OCI-LY3 (cell line): Measurements from ENCODE around the gene IFNL1.
"Not testable (repeated sequence)": the region's sequence is repeated elsewhere in the genome, so short reads cannot be mapped to it uniquely, and the experiment has no call there.

Source experiments
- H2AFZ ChIP-seq: fragments of 200-600, 300-600 bp; shearing (Covaris generic); 2 replicates; pipeline ENCODE4 v1.6.0; 2014; ENCODE audit warnings: antibody characterized with exemption, low read depth, low read length
- H3K27ac ChIP-seq: fragments of 200-600, 300-600 bp; sonication (generic); 2 replicates; pipeline ENCODE4 v1.5.1; 2014; ENCODE audit warnings: mild to moderate bottlenecking, low read length, moderate library complexity, mixed read lengths
- H3K27me3 ChIP-seq: fragments of 200-600, 300-600 bp; sonication (generic); 2 replicates; pipeline ENCODE4 v1.6.1; 2014; ENCODE audit warnings: low read depth, low read length, mixed read lengths
- H3K36me3 ChIP-seq: fragments of 200-600, 300-600 bp; sonication (generic); replicated peaks from 2 replicates; pipeline ENCODE3; 2014; ENCODE audit warnings: low read depth, low read length, mixed read lengths
- H3K4me1 ChIP-seq: fragments of 300-600, 200-600 bp; sonication (generic); 2 replicates; pipeline ENCODE4 v1.6.1; 2014; ENCODE audit warnings: low read length, mixed read lengths
- H3K4me2 ChIP-seq: fragments of 200-600, 300-600 bp; sonication (generic); 2 replicates; pipeline ENCODE4 v1.6.1; 2014; ENCODE audit warnings: low read length, mixed read lengths
- H3K4me3 ChIP-seq: fragments of 300-600, 200-600 bp; sonication (generic); 2 replicates; pipeline ENCODE4 v1.5.1; 2014; ENCODE audit warnings: antibody characterized with exemption, mild to moderate bottlenecking, low read length, moderate library complexity
- H3K79me2 ChIP-seq: fragments of 300-600, 200-600 bp; shearing (Covaris generic); 2 replicates; pipeline ENCODE4 v1.6.1; 2014; ENCODE audit warnings: mild to moderate bottlenecking, low read length, mixed read lengths
- H3K9ac ChIP-seq: fragments of 300-600, 200-600 bp; shearing (Covaris generic); 2 replicates; pipeline ENCODE4 v1.6.0; 2014; ENCODE audit warnings: mild to moderate bottlenecking, low read length, moderate library complexity
- H3K9me3 ChIP-seq: fragments of 200-600, 300-600 bp; shearing (Covaris generic); 2 replicates; pipeline ENCODE4 v1.6.1; 2014; ENCODE audit warnings: low read length, mixed read lengths; ENCODE audit not compliant: insufficient read depth
- H4K20me1 ChIP-seq: fragments of 200-600, 300-600 bp; sonication (generic); 2 replicates; pipeline ENCODE4 v1.6.1; 2016; ENCODE audit warnings: low read length, mixed read lengths; ENCODE audit not compliant: insufficient read depth
- CTCF ChIP-seq: fragments of 200-600, 300-600 bp; sonication (generic); IDR thresholded peaks from 2 replicates; pipeline ENCODE4 v1.5.1; 2014; ENCODE audit warnings: antibody characterized with exemption, low read length, low read depth
- EZH2phosphoT487 ChIP-seq: fragments of 200-600 bp; shearing (Covaris generic); IDR thresholded peaks from 2 replicates; pipeline ENCODE4 v1.6.1; 2018; ENCODE audit warnings: antibody characterized with exemption, mixed run types, low read depth

IFNL1 gene

GRCh38 chr19:39306075-39306474 is 9.9 kb downstream of the IFNL1 start:
- Histone ChIP-seq H3K9ac (no peak overlapping the region), H3K9me3 (no peaks in the 10 kb centered on the region), H3K27ac (no peak overlapping the region), H3K36me3 (peaks cover 19% of the 10 kb centered on the region), H3K79me2 (no peaks in the 10 kb centered on the region), H3K4me2 (no peak overlapping the region), H3K27me3 (no peaks in the 10 kb centered on the region), H3K4me3 (no peak overlapping the region), H2AFZ (no peak overlapping the region), H4K20me1 (no peaks in the 10 kb centered on the region), H3K4me1 (no peaks in the 10 kb centered on the region)
- no peak for TF ChIP-seq EZH2phosphoT487
- no peak for TF ChIP-seq CTCF

DNA sequence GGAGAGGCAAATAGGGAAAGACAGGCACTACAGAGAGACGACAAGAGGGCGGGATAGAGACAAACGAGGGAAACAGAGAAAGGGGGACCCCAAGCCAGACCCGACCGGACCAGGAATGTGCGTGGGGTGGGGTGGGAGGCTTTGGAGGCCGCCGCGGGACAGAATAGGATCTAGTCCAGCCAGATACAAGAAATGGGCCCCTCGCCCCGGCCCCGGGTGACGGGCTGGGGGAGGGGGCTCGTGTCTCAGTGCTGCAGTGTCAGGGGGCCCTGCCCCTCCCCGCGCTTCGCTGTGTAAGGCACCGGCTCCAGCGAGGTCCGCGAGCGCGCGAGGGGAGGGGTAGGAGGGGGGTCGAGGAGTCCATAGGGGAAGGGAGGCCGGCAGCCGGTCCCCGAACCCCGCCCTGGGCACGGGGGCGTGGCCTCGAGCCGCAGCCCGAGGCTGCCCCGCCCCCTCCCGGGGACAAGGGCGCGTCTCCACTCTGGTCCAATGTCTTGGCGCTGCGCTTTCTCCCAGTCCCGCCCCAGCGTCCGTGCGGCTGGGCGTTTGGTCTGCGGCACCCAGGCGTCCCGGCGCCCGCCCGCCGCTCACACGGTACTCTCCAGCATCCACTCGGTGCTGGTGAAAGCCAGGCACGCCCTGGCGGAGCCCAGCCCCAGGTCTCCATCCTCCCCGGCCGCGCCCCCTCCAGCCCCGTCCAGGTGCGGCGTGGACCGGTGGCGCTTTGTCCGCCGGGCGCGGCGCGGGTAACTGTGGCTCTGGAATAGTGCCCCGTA is 11.0 kb downstream of the IFNL1 start:
- H3K4me3 ChIP-seq = no peak overlapping the region

DNA sequence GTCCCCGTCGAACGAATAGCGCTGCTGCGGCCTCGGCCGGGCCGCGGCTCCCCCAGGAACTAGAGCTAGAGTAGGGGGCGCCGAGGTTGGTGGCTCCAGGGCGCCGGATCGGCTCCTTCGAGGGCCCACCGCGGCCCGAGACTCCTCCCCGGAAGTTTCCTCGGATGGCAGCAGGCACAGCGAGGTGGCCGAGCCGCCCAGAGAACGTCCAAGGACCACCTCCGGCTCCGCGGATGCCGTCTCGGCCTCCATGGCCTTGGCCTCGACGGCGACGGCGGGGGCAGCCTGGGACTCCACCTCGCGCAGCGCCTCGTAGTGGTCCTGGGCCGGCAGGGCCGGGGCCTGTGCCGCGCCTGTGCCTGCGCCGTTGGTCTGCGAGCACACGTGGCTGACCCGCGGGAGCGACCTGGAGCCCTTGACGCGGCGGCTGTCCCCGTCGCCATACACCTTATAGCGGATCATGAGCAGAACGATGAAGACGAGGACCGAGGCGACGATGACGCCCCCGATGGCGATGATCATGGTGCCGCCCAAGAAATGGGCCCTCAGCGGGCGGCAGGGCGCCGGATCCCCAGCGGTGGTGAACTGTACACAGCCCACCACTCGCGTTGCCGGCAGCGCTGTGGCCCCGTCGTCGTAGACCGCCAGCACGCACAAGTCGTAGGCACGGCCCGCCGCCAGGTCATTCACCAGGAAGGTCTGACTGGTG is 11.8 kb downstream of the IFNL1 start:
- H3K4me2 ChIP-seq = no peak overlapping the region
- H4K20me1 ChIP-seq = no peaks in the 10 kb centered on the region
- H3K4me1 ChIP-seq = no peaks in the 10 kb centered on the region
- H3K9ac ChIP-seq = no peak overlapping the region
- no peaks in the 10 kb centered on the region for H3K9me3 ChIP-seq
- no peak overlapping the region for H2AFZ ChIP-seq
- H3K79me2 ChIP-seq = no peaks in the 10 kb centered on the region
- no peak overlapping the region for H3K4me3 ChIP-seq
- peaks cover 19% of the 10 kb centered on the region for H3K36me3 ChIP-seq
- TF ChIP-seq CTCF = no peak
- no peak for TF ChIP-seq EZH2phosphoT487
- H3K27me3 ChIP-seq = no peaks in the 10 kb centered on the region
- H3K27ac ChIP-seq = no peak overlapping the region

More for the DNA sequence above, 11.0 kb downstream of the IFNL1 start:
- Histone ChIP-seq H3K4me1 (no peaks in the 10 kb centered on the region), H3K9ac (no peak overlapping the region), H4K20me1 (no peaks in the 10 kb centered on the region), H3K27me3 (no peaks in the 10 kb centered on the region), H3K27ac (no peak overlapping the region), H3K36me3 (peaks cover 19% of the 10 kb centered on the region), H3K79me2 (no peaks in the 10 kb centered on the region), H2AFZ (no peak overlapping the region), H3K4me2 (no peak overlapping the region), H3K9me3 (no peaks in the 10 kb centered on the region)
- TF ChIP-seq EZH2phosphoT487 (no peak), CTCF (no peak)

GRCh38 chr19:39308531-39309304 is 12.5 kb downstream of the IFNL1 start:
- Histone ChIP-seq H3K27me3 (no peaks in the 10 kb centered on the region), H2AFZ (no peak overlapping the region), H3K27ac (no peak overlapping the region), H3K4me3 (no peak overlapping the region), H3K79me2 (no peaks in the 10 kb centered on the region), H3K36me3 (peaks cover 24% of the 10 kb centered on the region), H3K9ac (no peak overlapping the region), H3K4me1 (no peaks in the 10 kb centered on the region), H3K9me3 (no peaks in the 10 kb centered on the region), H3K4me2 (no peak overlapping the region), H4K20me1 (no peaks in the 10 kb centered on the region)
- TF ChIP-seq CTCF (no peak), EZH2phosphoT487 (no peak)

- not testable (repeated sequence) for H4K20me1 ChIP-seq, H3K4me1 ChIP-seq, H3K4me3 ChIP-seq, H3K9me3 ChIP-seq, H3K4me2 ChIP-seq, H3K27me3 ChIP-seq, H3K79me2 ChIP-seq, H2AFZ ChIP-seq, H3K9ac ChIP-seq, H3K27ac ChIP-seq
- H3K36me3 ChIP-seq = peaks cover 26% of the 10 kb centered on the region
Observed at GRCh38 chr19:39309305-39309670, 13.1 kb downstream of the IFNL1 start.
